ENCODE data around the gene GFRA4. TPM values are rescaled to one million over a fixed set of nuclear protein-coding genes. Genes with fewer than 3 reads are reported as not detected.

GFRA4 gene
- total and polyA plus RNA-seq, 2 donors (not counting 3 experiments of a cell fraction or from before 2014, with no cell fraction given) = not detected

GRCh38 chr20:3630429-3630828 is 32.8 kb downstream of the GFRA4 start:
- H3K27ac ChIP-seq (ENCODE audit: insufficient read depth, low read depth, low read length) = no peak overlapping the region
- POLR2A ChIA-PET = no interaction called here
- FAIRE-seq (no peak), DNase-seq (ENCODE audit: low read depth, low spot score) (no peak)
- no peak overlapping the region for H3K4me3 ChIP-seq (replicated peaks in 1 of 3; ENCODE audit: insufficient read depth in 1 of 3, low read depth in 1 of 3, low read length in 3 of 3)
- no peaks in the 10 kb centered on the region for H3K9me3 ChIP-seq (replicated peaks; ENCODE audit: control insufficient read depth, insufficient read depth, low read length)
- TF ChIP-seq JUN (IDR thresholded peaks at IDR 0.05; ENCODE audit: borderline replicate concordance, insufficient read depth, insufficient read length, low read depth) = no peak
- no peak for TF ChIP-seq MAX (IDR thresholded peaks at IDR 0.05; ENCODE audit: insufficient read depth, insufficient read length)
- no peak for TF ChIP-seq POLR2AphosphoS5 (IDR thresholded peaks at IDR 0.05; ENCODE audit: insufficient read depth, low read depth, low read length)
- no peak for TF ChIP-seq POLR2A (IDR thresholded peaks at IDR 0.05; ENCODE audit: low read depth, low read length)
- no peak for TF ChIP-seq EZH2 (IDR thresholded peaks at IDR 0.05; ENCODE audit: borderline replicate concordance, low read depth, low read length, severe bottlenecking)
- no peak for TF ChIP-seq GATA2 (IDR thresholded peaks at IDR 0.05; ENCODE audit: insufficient read depth, insufficient read length, low read depth, low read length)
- no peak for TF ChIP-seq CTCF (IDR thresholded peaks at IDR 0.05; ENCODE audit: extremely low read depth in 1 of 2, insufficient read depth in 1 of 2, low read depth in 1 of 2, low read length in 2 of 2)
- no peak for TF ChIP-seq FOS (IDR thresholded peaks at IDR 0.05; ENCODE audit: borderline replicate concordance, insufficient read depth, low read length)
- no peak for TF ChIP-seq MYC (IDR thresholded peaks at IDR 0.05; ENCODE audit: low read depth, low read length)
- H3K9me1 ChIP-seq (replicated peaks; ENCODE audit: control insufficient read depth, extremely low read depth, insufficient read depth, low read length) = no peaks in the 10 kb centered on the region
- H3K79me2 ChIP-seq (ENCODE audit: control insufficient read depth, insufficient read depth, low read length) = no peaks in the 10 kb centered on the region
- dilution Hi-C loops (cut with MboI; ENCODE audit: extremely low pct_ligation_motif_present, low sequenced_read_pairs) = no loop called here
- no TSS peak for BruUV-seq (replicated peaks)
- H4K20me1 ChIP-seq (replicated peaks; ENCODE audit: control insufficient read depth, extremely low read depth, insufficient read depth, low read length) = no peaks in the 10 kb centered on the region
- no peak overlapping the region for H3K9ac ChIP-seq (replicated peaks; ENCODE audit: extremely low read depth, insufficient read depth, low read length)
- intact Hi-C loops (cut with micrococcal nuclease) = no loop called here
- H3K4me1 ChIP-seq (ENCODE audit: control insufficient read depth, extremely low read depth, insufficient read depth, low read length) = no peaks in the 10 kb centered on the region
- no peak overlapping the region for H3K4me2 ChIP-seq (ENCODE audit: insufficient read depth, low read length)
- no peaks in the 10 kb centered on the region for H3K27me3 ChIP-seq (ENCODE audit: control insufficient read depth in 2 of 2, insufficient read depth in 2 of 2, low read length in 2 of 2)
- H2AFZ ChIP-seq (ENCODE audit: low read depth, low read length) = no peak overlapping the region
- no peaks in the 10 kb centered on the region for H3K36me3 ChIP-seq (ENCODE audit: control insufficient read depth in 2 of 2, extremely low read depth in 1 of 2, insufficient read depth in 2 of 2, low read length in 2 of 2)
- CTCF ChIA-PET = interaction anchor here (0.6 to 2.3 kb wide), 8 partner anchors 9 to 579 kb away, joined by 3 to 8 read pairs (median 4); no protein-coding TSS in a partner anchor

All from endothelial cell of umbilical vein (primary cell).